PFSK-1 (cell line): Measurements from ENCODE around the gene AIRE.

Experiments
- FOXP2 ChIP-seq: optimal IDR thresholded peaks from 2 replicates; pipeline ENCODE3; 2011; ENCODE audit warnings: borderline replicate concordance, control low read depth, inconsistent platforms; ENCODE audit not compliant: insufficient read depth; ENCODE audit errors: extremely low read length, extremely low read depth
- POLR2AphosphoS5 ChIP-seq: IDR thresholded peaks from 2 replicates; pipeline ENCODE4 v1.6.1; 2012; ENCODE audit warnings: low read depth, mild to moderate bottlenecking, control low read depth, low read length, moderate library complexity
- REST ChIP-seq, 2 experiments: IDR thresholded peaks; 2 replicates each; pipeline versions ENCODE4 v1.6.1 to v1.8.0; 2011 to 2012; ENCODE audit warnings: low read depth in 2 of 2, low read length in 2 of 2, control low read depth in 1 of 2, inconsistent platforms in 1 of 2, mild to moderate bottlenecking in 1 of 2, moderate library complexity in 1 of 2; ENCODE audit not compliant: insufficient read depth in 1 of 2

- TF ChIP-seq POLR2AphosphoS5 (no peak), FOXP2 (no peak), REST (IDR thresholded peaks at IDR 0.05; ENCODE audit: insufficient read depth in 1 of 2, low read depth in 2 of 2, low read length in 2 of 2) (no peak)
Observed at GRCh38 chr21:44335266-44336059, 49.8 kb downstream of the AIRE start.
